Activated CD4-positive, alpha-beta memory T cell treated with anti-CD3 and anti-CD28 coated beads, Interleukin-2, amount 10 ng/mL, durations not matched to agents 7 days and 5 days (primary cell): Measurements from ENCODE around the gene BMX. TPM values are rescaled to one million over a fixed set of nuclear protein-coding genes. Genes with fewer than 3 reads are reported as not detected.

ENCODE experiments used
- CTCF ChIA-PET: fragments of 350-600 bp; sonication (Branson Sonifier 250); formaldehyde crosslinking; loops from one replicate; lab custom pipeline; 2021; ENCODE audit warnings: antibody characterized with exemption, inconsistent platforms; lab: Charles Lee
- POLR2A ChIA-PET: fragments of 350-600 bp; sonication (Branson Sonifier 250); formaldehyde crosslinking; loops from one replicate; lab custom pipeline; 2021; ENCODE audit warnings: antibody characterized with exemption; lab: Charles Lee
- DNase-seq: peaks from one replicate; pipeline ENCODE4 v3.0.0-alpha.2; 2020
- H3K27ac Mint-ChIP-seq: one replicate; pipeline ENCODE4 v1.8.0; 2021; ENCODE audit warnings: mild to moderate bottlenecking, mixed read lengths
- H3K27me3 Mint-ChIP-seq: one replicate; pipeline ENCODE4 v1.8.0; 2021; ENCODE audit warnings: mixed read lengths
- H3K36me3 Mint-ChIP-seq: one replicate; pipeline ENCODE4 v1.8.0; 2021; ENCODE audit warnings: low read depth, mixed read lengths
- H3K4me1 Mint-ChIP-seq: one replicate; pipeline ENCODE4 v1.8.0; 2021; ENCODE audit warnings: mixed read lengths
- H3K4me3 Mint-ChIP-seq: one replicate; pipeline ENCODE4 v1.8.0; 2021; ENCODE audit warnings: mild to moderate bottlenecking, mixed read lengths
- H3K9me3 Mint-ChIP-seq: one replicate; pipeline ENCODE4 v1.8.0; 2021; ENCODE audit warnings: mixed read lengths
- total RNA-seq, 2 experiments: library from RNA; stranded (reverse); gene quantifications; one replicate each; pipeline ENCODE4 v1.2.3, GENCODE V29; 2021

BMX gene
- total RNA-seq, 2 experiments from 2014 or later = not detected

DNA sequence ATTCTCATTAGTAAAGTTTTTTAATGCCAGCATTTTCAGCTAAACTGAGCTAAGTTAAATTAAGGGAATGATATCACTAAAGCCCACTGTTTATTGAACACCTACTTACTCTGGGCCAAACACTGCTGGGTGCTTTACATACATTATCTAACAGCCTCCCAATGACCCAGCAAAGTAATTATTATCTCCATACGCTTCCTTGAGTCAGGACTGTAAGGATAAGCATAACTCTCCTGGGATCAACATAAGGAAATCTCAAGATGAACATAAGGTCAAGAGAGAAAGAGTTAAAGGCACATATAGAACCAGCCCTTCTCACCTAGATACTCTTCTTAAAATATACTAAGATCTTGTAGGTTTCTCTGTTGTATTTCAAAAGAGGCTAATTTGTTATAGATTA is 13.7 kb downstream of the BMX start:
- POLR2A ChIA-PET = no interaction called here
- CTCF ChIA-PET = no interaction called here

DNA sequence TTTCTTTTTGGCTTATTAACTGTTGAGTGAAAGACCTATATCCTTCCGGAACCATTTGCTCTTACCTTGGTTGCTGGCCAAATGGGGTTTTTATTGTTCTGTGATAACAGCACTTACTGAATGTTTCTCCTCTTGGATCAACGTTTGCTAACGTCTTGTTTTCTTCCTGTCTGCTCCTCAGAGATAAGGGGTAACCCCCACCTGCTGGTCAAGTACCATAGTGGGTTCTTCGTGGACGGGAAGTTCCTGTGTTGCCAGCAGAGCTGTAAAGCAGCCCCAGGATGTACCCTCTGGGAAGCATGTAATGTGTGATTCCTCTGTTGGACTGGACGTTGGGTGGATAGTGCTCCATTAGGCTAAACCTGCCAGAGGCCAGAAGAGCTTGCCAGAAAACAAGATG is 15.3 kb downstream of the BMX start:
- no peak for DNase-seq
- ChIA-PET POLR2A (no interaction called here), CTCF (no interaction called here)
- Mint-ChIP-seq H3K4me3 (no peak overlapping the region), H3K4me1 (no peaks in the 10 kb centered on the region), H3K9me3 (no peaks in the 10 kb centered on the region), H3K36me3 (no peaks in the 10 kb centered on the region), H3K27me3 (peaks cover 2% of the 10 kb centered on the region), H3K27ac (no peak overlapping the region)

More for the DNA sequence above, 13.7 kb downstream of the BMX start:
- Mint-ChIP-seq H3K27me3 (peaks cover 4% of the 10 kb centered on the region), H3K27ac (no peak overlapping the region), H3K36me3 (no peaks in the 10 kb centered on the region), H3K9me3 (no peaks in the 10 kb centered on the region), H3K4me1 (no peaks in the 10 kb centered on the region), H3K4me3 (no peak overlapping the region)
- no peak for DNase-seq

DNA sequence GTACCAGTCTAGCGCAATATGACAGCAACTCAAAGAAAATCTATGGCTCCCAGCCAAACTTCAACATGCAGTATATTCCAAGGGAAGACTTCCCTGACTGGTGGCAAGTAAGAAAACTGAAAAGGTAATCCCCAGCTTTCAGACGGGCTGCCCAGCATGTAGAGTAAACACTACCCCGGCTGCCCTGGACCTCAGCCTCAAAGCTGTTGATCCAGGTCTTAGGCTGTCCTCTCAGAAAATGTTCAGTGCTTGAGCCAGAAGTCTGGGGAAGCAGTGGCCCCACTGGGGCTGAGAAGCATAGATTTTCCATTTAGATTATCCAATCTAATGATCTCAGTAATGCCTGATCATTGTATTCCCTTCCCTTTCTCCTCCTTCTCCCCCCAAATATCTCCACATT is 21.9 kb downstream of the BMX start:
- no peak for DNase-seq
- POLR2A ChIA-PET = no interaction called here
- Mint-ChIP-seq H3K9me3 (no peaks in the 10 kb centered on the region), H3K36me3 (no peaks in the 10 kb centered on the region), H3K4me3 (no peak overlapping the region), H3K27me3 (peaks cover 13% of the 10 kb centered on the region), H3K27ac (no peak overlapping the region), H3K4me1 (no peaks in the 10 kb centered on the region)
- CTCF ChIA-PET = no interaction called here

DNA sequence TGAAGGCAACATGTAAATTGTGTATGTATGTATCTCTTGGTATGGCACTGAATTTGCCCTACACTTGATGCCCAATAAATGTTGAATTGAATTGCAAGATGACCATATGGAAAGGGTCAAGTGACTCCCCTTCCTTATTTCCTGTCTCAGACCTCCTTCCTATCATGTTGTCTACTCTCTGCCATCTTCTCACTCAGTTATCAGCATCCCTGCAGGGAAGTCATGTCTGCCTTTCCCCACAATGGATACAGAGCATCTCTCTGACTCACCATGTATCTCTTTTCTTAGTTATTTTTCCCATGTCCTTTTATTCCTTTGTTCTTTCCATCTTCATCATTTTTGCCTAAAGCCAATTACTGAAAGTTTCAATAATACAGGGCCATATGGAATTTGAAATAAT is 22.5 kb downstream of the BMX start:
- H3K4me3 Mint-ChIP-seq = no peak overlapping the region
- no peak for DNase-seq
- H3K36me3 Mint-ChIP-seq = no peaks in the 10 kb centered on the region
- peaks cover 13% of the 10 kb centered on the region for H3K27me3 Mint-ChIP-seq
- ChIA-PET POLR2A (no interaction called here), CTCF (no interaction called here)
- no peaks in the 10 kb centered on the region for H3K4me1 Mint-ChIP-seq
- no peak overlapping the region for H3K27ac Mint-ChIP-seq
- H3K9me3 Mint-ChIP-seq = no peaks in the 10 kb centered on the region

DNA sequence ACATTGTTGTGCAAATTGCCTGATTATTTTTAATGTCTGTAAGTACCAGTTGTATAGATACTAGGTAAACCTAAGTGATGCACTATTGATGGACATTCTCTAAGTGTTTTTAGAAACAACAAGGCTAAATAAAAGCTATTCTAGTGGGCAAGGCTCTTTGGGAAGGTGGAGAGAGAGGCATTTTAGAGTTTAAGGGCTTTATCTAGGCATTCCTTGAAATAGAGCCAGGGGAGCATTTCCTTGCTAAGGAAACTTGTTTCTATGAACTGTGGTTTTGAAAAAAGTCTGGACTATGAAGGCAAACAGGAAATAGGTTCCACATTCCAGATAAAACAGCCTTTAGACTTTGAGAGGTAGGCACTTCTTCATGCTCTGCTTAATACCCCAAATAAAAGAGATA is 23.8 kb downstream of the BMX start:
- Mint-ChIP-seq H3K4me1 (no peaks in the 10 kb centered on the region), H3K27ac (no peak overlapping the region), H3K4me3 (no peak overlapping the region), H3K9me3 (no peaks in the 10 kb centered on the region), H3K27me3 (peaks cover 11% of the 10 kb centered on the region), H3K36me3 (no peaks in the 10 kb centered on the region)
- ChIA-PET POLR2A (no interaction called here), CTCF (no interaction called here)
- DNase-seq = no peak

DNA sequence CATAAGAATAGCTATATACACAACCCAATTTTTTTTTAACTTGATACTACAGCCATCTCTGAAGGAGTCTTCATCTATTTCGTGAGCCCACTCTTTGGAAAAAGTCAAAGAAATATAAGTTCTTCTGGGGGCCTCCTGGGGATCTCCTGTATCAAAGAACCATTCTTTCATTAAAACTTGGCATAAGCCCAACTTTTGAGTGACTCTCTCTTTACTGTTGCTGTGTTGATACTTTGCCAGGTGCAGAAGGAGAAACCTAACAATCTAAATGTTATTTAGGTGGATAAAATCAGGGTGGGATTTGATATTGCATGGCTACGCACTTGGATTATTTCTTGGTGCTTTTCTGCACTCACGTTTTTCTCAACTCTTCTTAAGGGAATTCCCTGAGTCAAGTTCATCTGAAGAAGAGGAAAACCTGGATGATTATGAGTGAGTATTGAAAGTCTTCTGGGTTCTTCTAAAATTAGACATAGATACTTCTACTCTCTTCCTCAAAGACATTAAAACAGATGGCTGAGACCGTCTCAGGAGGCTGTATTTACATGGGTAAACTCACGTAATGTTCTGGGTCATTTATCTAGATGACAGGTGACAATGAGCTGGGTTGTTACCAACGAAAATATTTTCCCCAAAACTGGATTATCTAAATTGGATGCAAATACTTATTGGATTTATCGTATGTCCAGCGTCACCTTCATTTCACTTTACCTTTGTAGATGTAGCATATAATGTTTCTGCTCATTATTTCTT is 25.2 kb downstream of the BMX start:
- ChIA-PET POLR2A (no interaction called here), CTCF (interaction anchor here (0.7 kb wide), 1 partner anchor 35 kb away, joined by 3 read pairs; no protein-coding TSS in a partner anchor)
- H3K27ac Mint-ChIP-seq = no peak overlapping the region
- no peak overlapping the region for H3K4me3 Mint-ChIP-seq
- H3K36me3 Mint-ChIP-seq = no peaks in the 10 kb centered on the region
- no peak for DNase-seq
- H3K4me1 Mint-ChIP-seq = no peaks in the 10 kb centered on the region
- no peaks in the 10 kb centered on the region for H3K9me3 Mint-ChIP-seq
- peaks cover 11% of the 10 kb centered on the region for H3K27me3 Mint-ChIP-seq

DNA sequence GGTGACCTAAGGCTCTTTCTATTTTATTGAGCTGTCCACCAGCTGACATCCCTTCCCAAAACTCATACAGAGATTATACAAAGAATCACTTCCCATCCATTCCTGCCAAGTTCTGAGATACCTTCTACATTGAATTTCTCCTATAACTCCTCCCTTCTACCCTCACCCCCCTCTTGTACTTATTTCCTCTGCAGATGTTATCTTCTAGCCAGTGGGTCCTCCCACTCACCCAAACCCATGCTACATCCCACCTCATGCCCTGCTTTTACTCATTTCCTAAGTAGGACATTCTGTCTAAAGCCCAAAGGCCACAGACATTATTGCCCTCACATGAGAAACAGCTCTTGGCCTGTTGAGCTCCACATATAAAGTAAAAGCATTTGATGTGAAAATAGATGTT is 28.6 kb downstream of the BMX start:
- Mint-ChIP-seq H3K27me3 (peaks cover 6% of the 10 kb centered on the region), H3K4me1 (no peaks in the 10 kb centered on the region), H3K9me3 (no peaks in the 10 kb centered on the region), H3K4me3 (no peak overlapping the region), H3K36me3 (no peaks in the 10 kb centered on the region), H3K27ac (no peak overlapping the region)
- POLR2A ChIA-PET = no interaction called here
- CTCF ChIA-PET = no interaction called here
- no peak for DNase-seq

DNA sequence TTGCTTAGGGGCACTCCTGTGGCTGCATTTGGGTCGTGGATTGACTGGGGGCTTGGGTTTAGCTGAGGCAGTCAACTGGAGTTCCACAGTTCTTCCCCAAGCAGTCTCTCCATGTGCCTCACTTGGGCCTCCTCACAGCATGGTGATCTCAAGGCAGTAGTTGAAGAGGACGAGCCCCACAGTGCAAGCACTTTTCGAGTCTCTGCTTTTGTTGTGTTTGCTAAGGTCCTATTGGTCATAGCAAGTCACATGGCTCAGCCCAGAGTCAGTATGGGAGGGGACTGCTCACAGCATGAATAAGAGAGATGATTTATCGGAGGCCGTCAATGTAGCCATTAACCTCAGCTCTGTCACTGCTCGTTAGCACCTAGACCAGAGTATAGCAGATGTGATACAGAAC is 29.7 kb downstream of the BMX start:
- Mint-ChIP-seq H3K27ac (no peak overlapping the region), H3K4me3 (no peak overlapping the region), H3K27me3 (peaks cover 5% of the 10 kb centered on the region), H3K9me3 (no peaks in the 10 kb centered on the region), H3K4me1 (no peaks in the 10 kb centered on the region), H3K36me3 (no peaks in the 10 kb centered on the region)
- ChIA-PET POLR2A (no interaction called here), CTCF (no interaction called here)
- DNase-seq = no peak

DNA sequence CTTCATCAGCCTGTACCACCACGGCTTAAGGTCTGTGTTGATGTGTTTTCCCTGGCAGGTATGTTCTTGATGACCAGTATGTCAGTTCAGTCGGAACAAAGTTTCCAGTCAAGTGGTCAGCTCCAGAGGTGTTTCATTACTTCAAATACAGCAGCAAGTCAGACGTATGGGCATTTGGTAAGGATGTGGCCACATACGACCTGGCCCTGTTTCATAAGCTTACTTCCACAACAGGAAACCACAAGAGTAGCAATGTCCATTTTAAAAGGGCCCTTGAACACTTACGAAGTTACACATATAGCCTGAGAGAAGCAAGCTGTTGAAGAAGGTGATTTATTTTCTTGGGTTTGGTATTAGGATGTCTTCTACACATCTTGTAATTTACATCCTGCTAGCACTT is 46.1 kb downstream of the BMX start:
- no peak overlapping the region for H3K4me3 Mint-ChIP-seq
- H3K27me3 Mint-ChIP-seq = peaks cover 2% of the 10 kb centered on the region
- H3K4me1 Mint-ChIP-seq = no peaks in the 10 kb centered on the region
- H3K9me3 Mint-ChIP-seq = no peaks in the 10 kb centered on the region
- DNase-seq = no peak
- H3K36me3 Mint-ChIP-seq = no peaks in the 10 kb centered on the region
- POLR2A ChIA-PET = no interaction called here
- no peak overlapping the region for H3K27ac Mint-ChIP-seq
- CTCF ChIA-PET = no interaction called here

DNA sequence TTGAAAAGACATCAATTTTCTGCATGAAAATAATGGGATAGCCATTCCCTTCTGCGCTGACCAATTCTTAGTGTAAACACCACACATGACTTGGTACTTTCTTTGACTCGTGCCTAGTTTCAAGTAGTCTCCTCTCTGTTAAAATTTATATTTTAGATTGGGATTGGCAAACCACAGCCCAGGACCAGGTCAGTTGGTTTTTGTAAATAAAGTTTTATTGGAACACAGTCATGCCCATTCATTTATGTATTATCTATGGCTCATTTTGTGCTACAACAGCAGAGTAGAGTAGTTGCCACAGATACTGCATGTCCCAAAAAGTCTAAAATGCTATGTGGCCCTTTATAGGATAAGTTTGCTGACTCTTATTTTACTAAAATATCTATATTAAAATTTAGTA is 46.7 kb downstream of the BMX start:
- Mint-ChIP-seq H3K4me1 (no peaks in the 10 kb centered on the region), H3K36me3 (no peaks in the 10 kb centered on the region), H3K27ac (no peak overlapping the region), H3K9me3 (no peaks in the 10 kb centered on the region), H3K27me3 (peaks cover 2% of the 10 kb centered on the region), H3K4me3 (no peak overlapping the region)
- CTCF ChIA-PET = no interaction called here
- POLR2A ChIA-PET = no interaction called here
- no peak for DNase-seq

DNA sequence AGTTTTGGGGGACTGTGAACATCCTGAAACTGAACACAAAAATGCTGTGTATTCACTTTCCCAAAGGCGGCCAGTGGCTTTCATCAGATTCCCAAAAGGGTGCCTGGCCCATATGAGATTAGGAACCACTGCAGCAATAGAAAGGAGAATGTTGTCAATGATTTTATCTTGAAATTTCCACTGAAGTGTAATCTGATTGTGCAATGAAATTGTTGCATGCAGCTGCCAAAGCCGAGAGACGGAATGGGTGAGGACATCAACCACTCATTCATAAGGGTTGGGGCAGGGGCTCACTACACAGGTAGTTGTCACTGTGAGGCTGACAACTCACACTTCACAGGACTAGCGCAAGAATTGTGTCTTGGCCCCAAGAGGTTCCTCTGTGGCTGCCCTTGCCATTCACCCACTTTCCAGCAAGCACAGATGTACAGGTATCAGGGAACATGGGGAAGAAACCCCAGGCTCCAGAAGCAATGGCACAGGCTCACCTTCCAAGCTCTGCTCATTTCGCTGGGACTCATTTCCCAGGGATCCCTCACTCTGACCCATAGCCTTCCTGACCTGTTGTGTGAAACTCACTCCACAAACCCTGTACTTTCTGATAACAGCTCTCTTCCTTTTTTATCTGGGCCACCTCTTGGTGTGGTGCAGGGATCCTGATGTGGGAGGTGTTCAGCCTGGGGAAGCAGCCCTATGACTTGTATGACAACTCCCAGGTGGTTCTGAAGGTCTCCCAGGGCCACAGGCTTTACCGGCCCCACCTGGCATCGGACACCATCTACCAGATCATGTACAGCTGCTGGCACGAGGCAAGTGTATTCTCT is 48.8 kb downstream of the BMX start:
- CTCF ChIA-PET = no interaction called here

DNA sequence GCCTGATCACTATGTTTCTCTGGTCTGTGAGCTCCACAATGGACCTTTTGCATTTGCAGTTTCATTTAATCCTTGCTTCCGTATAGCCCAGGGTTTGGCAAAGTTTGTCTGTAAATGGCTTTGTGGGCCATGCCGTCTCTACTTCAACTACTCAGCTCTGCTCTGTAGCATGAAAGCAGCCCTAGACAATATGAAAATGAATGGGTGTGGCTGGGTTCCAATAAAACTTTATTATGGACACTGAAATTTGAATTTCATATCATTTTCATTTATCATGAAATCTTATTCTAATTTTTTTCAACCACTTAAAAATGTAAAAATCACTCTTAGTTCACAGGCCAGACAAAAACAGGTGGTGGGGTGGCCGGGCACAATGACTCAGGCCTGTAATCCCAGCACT is 58.6 kb downstream of the BMX start:
- no peak overlapping the region for H3K27ac Mint-ChIP-seq
- H3K4me1 Mint-ChIP-seq = no peaks in the 10 kb centered on the region
- ChIA-PET POLR2A (no interaction called here), CTCF (no interaction called here)
- no peak overlapping the region for H3K4me3 Mint-ChIP-seq
- H3K9me3 Mint-ChIP-seq = no peaks in the 10 kb centered on the region
- DNase-seq = no peak
- no peaks in the 10 kb centered on the region for H3K36me3 Mint-ChIP-seq
- H3K27me3 Mint-ChIP-seq = peaks cover 2% of the 10 kb centered on the region

More for the DNA sequence above, 48.8 kb downstream of the BMX start:
- no peak for DNase-seq
- Mint-ChIP-seq H3K27me3 (peaks cover 2% of the 10 kb centered on the region), H3K4me3 (no peak overlapping the region), H3K36me3 (no peaks in the 10 kb centered on the region), H3K4me1 (no peaks in the 10 kb centered on the region), H3K27ac (no peak overlapping the region), H3K9me3 (no peaks in the 10 kb centered on the region)
- POLR2A ChIA-PET = no interaction called here

DNA sequence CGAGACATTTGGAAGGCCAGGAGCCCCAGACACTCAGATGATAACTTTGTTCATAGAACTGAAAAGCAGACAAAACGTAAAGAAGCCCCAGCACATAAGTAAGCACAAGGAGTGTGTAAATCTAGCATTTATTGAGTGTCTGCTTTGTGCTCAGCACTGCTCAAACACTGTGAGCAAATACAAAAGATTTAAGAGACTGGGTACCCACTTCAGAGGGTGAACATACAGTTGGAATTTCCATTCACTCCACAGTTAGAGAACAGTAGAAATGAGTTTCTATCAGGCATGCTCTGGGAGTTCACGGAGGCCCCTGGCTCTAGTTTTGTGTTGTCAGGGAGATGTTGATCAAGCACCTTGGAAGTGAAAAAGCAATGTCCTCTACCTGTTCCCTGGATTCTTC is 60.3 kb downstream of the BMX start:
- Mint-ChIP-seq H3K9me3 (no peaks in the 10 kb centered on the region), H3K27ac (no peak overlapping the region), H3K4me1 (peaks cover 3% of the 10 kb centered on the region), H3K36me3 (no peaks in the 10 kb centered on the region), H3K4me3 (no peak overlapping the region), H3K27me3 (peaks cover 2% of the 10 kb centered on the region)
- ChIA-PET CTCF (no interaction called here), POLR2A (no interaction called here)
- DNase-seq = no peak
